ENCODE measurements around the gene XKR7. TPM values are rescaled to one million over a fixed set of nuclear protein-coding genes. Genes with fewer than 3 reads are reported as not detected.

The XKR7 gene
- polyA plus RNA-seq, 1 donor (not counting 4 experiments of a cell fraction or from before 2014, with no cell fraction given) = not detected

GRCh38 chr20:31974951-31975487 is 7.1 kb downstream of the XKR7 start:
- no peak for FAIRE-seq
- Histone ChIP-seq H3K9me3 (ENCODE audit: control insufficient read depth, low read depth, low read length) (no peaks in the 10 kb centered on the region), H2AFZ (ENCODE audit: control insufficient read depth, low read length) (no peak overlapping the region), H3K79me2 (ENCODE audit: control insufficient read depth, insufficient read depth, low read length) (no peaks in the 10 kb centered on the region), H3K4me1 (ENCODE audit: control insufficient read depth, extremely low read depth, insufficient read depth, low read length) (no peaks in the 10 kb centered on the region), H3K4me2 (ENCODE audit: control insufficient read depth, extremely low read depth, insufficient read depth, low read depth, low read length) (no peak overlapping the region), H3K4me3 (ENCODE audit: control insufficient read depth in 2 of 3, extremely low read depth in 1 of 3, insufficient read depth in 2 of 3, low read depth in 1 of 3, low read length in 3 of 3) (no peak overlapping the region), H3K27me3 (ENCODE audit: control insufficient read depth, extremely low read depth, insufficient read depth, low read length) (peaks cover 17% of the 10 kb centered on the region), H3K36me3 (ENCODE audit: control insufficient read depth in 2 of 2, extremely low read depth in 1 of 2, insufficient read depth in 2 of 2, low read length in 2 of 2) (no peaks in the 10 kb centered on the region), H3K27ac (ENCODE audit: control insufficient read depth, insufficient read depth, low read length) (no peak overlapping the region), H4K20me1 (ENCODE audit: control insufficient read depth, extremely low read depth, insufficient read depth, low read length) (no peaks in the 10 kb centered on the region), H3K9ac (ENCODE audit: control insufficient read depth, extremely low read depth, insufficient read depth, low read length) (no peak overlapping the region), H3K9me1 (ENCODE audit: control insufficient read depth, extremely low read depth, insufficient read depth, low read length) (no peaks in the 10 kb centered on the region)
- no peak for TF ChIP-seq CTCF (optimal IDR thresholded peaks at IDR 0.05 in 1 of 3, IDR thresholded peaks at IDR 0.05 in 1 of 3, conservative IDR thresholded peaks at IDR 0.05 in 1 of 3; ENCODE audit: extremely low read depth in 1 of 3, insufficient read depth in 2 of 3, low read length in 3 of 3)
- TF ChIP-seq EZH2 (IDR thresholded peaks at IDR 0.05; ENCODE audit: low read length) = no peak
- no peak for DNase-seq (ENCODE audit: low read depth, low spot score)
- dilution Hi-C loops (cut with MboI; ENCODE audit: extremely low pct_ligation_motif_present, low sequenced_read_pairs) = no loop called here

GRCh38 chr20:31975874-31976273 is 7.9 kb downstream of the XKR7 start:
- no peak overlapping the region for H3K27ac ChIP-seq (ENCODE audit: control insufficient read depth, insufficient read depth, low read length)
- FAIRE-seq (no peak), DNase-seq (ENCODE audit: low read depth, low spot score) (no peak)
- TF ChIP-seq CTCF (optimal IDR thresholded peaks at IDR 0.05 in 1 of 3, IDR thresholded peaks at IDR 0.05 in 1 of 3, conservative IDR thresholded peaks at IDR 0.05 in 1 of 3; ENCODE audit: extremely low read depth in 1 of 3, insufficient read depth in 2 of 3, low read length in 3 of 3) = no peak
- no peak for TF ChIP-seq EZH2 (IDR thresholded peaks at IDR 0.05; ENCODE audit: low read length)
- no peak overlapping the region for H3K4me3 ChIP-seq (ENCODE audit: control insufficient read depth in 2 of 3, extremely low read depth in 1 of 3, insufficient read depth in 2 of 3, low read depth in 1 of 3, low read length in 3 of 3)
- dilution Hi-C loops (cut with MboI; ENCODE audit: extremely low pct_ligation_motif_present, low sequenced_read_pairs) = no loop called here
- H3K9ac ChIP-seq (ENCODE audit: control insufficient read depth, extremely low read depth, insufficient read depth, low read length) = no peak overlapping the region
- H3K4me1 ChIP-seq (ENCODE audit: control insufficient read depth, extremely low read depth, insufficient read depth, low read length) = no peaks in the 10 kb centered on the region
- H3K27me3 ChIP-seq (ENCODE audit: control insufficient read depth, extremely low read depth, insufficient read depth, low read length) = peaks cover 14% of the 10 kb centered on the region
- no peaks in the 10 kb centered on the region for H3K9me3 ChIP-seq (ENCODE audit: control insufficient read depth, low read depth, low read length)
- H4K20me1 ChIP-seq (ENCODE audit: control insufficient read depth, extremely low read depth, insufficient read depth, low read length) = no peaks in the 10 kb centered on the region
- no peak overlapping the region for H3K4me2 ChIP-seq (ENCODE audit: control insufficient read depth, extremely low read depth, insufficient read depth, low read depth, low read length)
- no peak overlapping the region for H2AFZ ChIP-seq (ENCODE audit: control insufficient read depth, low read length)
- H3K79me2 ChIP-seq (ENCODE audit: control insufficient read depth, insufficient read depth, low read length) = no peaks in the 10 kb centered on the region
- no peaks in the 10 kb centered on the region for H3K36me3 ChIP-seq (ENCODE audit: control insufficient read depth in 2 of 2, extremely low read depth in 1 of 2, insufficient read depth in 2 of 2, low read length in 2 of 2)
- H3K9me1 ChIP-seq (ENCODE audit: control insufficient read depth, extremely low read depth, insufficient read depth, low read length) = no peaks in the 10 kb centered on the region

Measured in keratinocyte (primary cell).